CD1c-positive myeloid dendritic cell (primary cell): ENCODE data around the gene MAFB.

Source experiments
- DNase-seq: peaks from one replicate; pipeline ENCODE4 v3.0.0-alpha.2; 2016; ENCODE audit errors: extremely low spot score

MAFB gene

DNA sequence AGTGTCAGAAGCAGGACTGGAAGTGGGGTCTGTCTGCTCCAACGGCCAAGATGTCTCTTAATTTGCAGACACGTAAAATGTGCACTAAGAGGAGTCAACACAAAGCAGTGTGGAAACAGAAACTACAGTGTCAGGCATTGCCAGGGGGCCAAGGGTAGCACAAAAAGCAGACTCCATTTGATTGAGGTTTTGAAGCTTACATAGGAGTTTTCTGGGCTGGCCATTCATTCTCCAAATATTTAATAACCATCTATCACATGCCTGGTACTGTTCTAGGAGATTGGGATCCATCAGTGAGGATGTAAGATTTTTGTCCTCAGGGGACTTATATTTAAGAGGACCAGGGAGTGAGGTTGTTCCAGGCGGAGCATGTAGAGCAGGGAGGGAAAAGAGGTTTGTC lies 29.5 kb downstream of the MAFB start:
- DNase-seq: no peak

DNA sequence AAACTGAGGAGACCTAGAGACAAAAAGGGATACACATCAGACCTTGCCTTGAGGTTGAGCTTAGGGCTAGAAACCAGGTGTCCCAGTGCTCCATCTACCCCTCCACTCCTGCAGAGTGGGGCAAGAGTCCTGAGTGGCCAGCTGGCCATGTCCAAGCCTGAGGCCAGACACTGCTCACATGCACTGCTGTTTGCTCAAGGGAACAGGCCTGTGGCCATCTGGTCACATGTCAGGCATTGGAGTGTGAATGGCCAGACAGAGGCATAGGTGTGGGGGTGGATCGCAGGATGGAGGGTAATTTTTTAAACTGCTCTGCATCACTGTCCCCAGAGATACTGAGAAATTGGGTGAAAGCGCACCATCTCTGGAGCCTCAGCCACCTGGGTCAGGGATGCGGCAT lies 30.5 kb downstream of the MAFB start:
- no peak for DNase-seq

- no peak for DNase-seq
Observed at GRCh38 chr20:40657526-40657925, 31.5 kb downstream of the MAFB start.

DNA sequence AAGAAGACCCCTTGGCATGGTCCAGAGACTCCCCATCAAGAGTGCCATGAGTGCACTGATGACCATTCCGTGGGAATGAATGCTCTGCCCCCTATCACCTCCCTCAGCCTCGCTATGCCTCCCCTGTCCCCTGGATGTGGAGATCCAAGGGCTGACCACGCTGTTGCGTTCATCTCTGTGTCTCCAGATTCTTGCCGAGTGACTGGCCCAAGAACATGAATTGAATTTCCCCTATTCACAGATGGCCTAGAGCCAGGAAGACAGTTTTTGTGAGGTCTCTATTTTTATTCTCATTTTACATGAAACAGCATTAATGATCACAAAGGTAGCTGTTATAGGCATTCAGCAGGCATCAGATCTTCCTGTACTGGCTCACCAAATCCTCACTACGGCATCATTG lies 33.6 kb downstream of the MAFB start:
- no peak for DNase-seq

GRCh38 chr20:40654876-40655275 lies 34.2 kb downstream of the MAFB start:
- no peak for DNase-seq

DNA sequence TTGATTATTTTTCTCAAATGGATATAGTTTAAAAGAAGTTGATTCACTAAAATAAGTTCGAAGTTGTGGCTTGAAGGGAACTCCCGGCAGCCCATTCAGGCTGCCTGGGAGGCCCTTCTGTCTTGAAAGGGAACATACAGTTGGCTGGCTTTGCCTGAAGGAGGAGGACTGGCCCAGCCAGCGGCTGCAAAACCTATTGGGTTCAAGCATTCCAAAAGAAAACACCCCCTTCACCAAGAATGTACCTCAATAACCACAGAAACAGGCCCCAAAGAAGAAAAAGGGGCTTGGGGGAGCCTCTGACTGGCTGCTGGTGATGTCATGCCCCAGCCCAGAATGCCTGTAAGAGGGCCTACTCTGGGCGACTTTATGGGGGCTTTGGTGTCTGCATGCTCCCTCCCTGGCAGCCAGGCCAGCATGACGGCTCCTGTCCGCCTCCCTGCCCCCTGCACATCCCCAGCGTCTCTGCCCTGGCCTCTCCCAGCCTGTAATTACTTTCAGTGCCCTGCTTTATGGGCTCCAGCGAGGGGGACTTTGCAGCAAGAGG lies 36.5 kb downstream of the MAFB start:
- DNase-seq: no peak

- DNase-seq: no peak
Observed at GRCh38 chr20:40651151-40651550, 37.9 kb downstream of the MAFB start.

DNA sequence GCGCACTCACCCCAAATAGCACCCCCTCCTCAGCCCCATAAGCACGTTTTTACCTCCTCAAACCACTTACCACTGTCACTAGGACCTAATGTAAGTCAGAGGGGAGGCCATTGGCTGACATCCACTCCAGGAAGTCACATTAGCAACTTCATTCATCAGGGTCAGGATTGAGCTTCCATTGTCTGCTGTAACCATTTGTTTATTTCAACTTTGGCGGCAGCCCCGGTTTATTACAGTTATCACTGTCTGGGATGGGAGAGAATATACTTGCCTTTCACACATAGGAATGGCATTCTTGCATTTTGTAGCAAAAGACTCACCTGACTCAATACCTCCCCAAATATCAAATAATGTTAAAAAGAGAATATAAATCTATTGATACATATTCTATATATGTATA lies 38.3 kb downstream of the MAFB start:
- DNase-seq: no peak

- DNase-seq: no peak
Observed at GRCh38 chr20:40648210-40649072, 40.6 kb downstream of the MAFB start.

GRCh38 chr20:40646813-40647212 lies 42.2 kb downstream of the MAFB start:
- no peak for DNase-seq

- no peak for DNase-seq
Observed at GRCh38 chr20:40646361-40646760, 42.7 kb downstream of the MAFB start.

DNA sequence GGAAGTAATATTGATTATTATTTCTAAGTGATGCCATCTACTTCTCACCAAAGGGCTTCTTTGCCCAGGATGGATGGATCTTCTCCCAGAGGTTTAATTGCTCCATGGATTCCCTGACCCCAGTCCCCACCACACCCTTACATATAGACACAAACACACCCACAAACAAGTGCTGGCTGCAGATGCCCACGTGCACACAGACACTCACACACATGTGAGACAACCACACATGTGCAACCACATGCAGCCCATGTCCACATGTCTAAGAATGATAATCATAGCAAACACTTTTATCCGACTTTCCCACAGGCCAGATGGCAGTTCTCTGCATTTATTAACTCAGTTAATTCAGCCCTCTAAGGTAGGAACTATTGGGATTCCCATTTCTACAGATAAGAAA lies 44.2 kb downstream of the MAFB start:
- no peak for DNase-seq

DNA sequence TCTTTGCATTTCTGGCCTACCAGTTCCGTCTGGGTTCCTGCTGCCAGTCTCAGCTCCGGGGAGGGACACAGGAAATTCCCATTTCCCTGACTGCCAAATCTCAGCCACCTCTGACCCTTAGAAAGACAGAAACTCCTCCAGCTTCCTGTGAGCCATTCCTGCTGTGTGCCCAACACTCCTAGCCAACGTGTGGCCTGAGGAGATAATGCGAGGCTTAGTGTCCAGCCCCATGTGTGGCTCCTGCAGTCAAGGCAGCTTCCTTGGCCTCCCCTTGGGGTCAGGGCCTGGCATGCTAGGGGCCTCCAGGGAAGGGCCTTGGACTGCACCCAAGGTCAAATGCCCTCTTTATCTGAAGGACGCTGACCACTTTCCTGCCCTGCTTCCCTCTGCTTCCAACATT lies 45.1 kb downstream of the MAFB start:
- DNase-seq: no peak

- no peak for DNase-seq
Observed at GRCh38 chr20:40641809-40642208, 47.2 kb downstream of the MAFB start.

DNA sequence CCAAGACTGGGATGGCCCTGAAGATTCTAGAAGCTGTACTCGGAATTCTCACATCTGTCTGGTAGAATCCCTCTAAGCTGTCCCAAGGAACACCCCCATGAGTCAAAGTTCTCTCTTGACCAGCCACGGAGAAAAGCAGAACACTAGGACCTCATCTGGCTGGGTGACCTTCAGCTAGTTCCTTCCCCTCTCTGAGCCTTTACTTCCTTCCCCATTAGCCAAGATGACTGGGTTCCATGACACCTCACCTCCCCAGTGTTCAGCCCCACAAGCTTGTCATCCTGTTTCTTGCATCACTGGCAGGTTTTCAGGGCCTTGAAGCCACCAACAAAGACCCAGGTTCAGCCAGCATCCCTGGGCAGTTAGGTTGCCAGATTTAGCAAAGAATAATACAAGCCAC lies 47.8 kb downstream of the MAFB start:
- peak; percentile 49 for DNase-seq

GRCh38 chr20:40640667-40641066 lies 48.4 kb downstream of the MAFB start:
- no peak for DNase-seq

GRCh38 chr20:40639676-40640355 lies 49.2 kb downstream of the MAFB start:
- peak; percentile 46 for DNase-seq

GRCh38 chr20:40639132-40639531 lies 49.9 kb downstream of the MAFB start:
- no peak for DNase-seq

DNA sequence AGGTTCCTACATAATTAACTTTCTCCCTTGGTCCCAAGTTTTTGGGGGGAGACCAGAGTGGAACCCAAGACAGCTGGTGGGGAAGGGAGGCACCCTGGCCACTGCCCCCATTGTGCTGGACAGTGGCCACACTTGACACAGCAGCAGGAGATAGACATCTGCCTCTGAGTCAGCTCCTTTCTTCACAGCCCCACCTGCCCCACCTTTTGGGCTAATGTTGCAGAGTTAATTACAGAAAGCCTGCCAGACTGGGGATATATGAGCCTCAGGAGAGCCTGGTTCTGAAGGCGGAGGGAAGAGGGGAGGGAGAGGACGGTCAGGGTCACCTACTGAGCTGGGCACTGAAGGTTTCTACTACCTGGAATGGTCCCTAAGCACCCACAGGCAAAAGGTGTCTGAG lies 50.6 kb downstream of the MAFB start:
- no peak for DNase-seq

DNA sequence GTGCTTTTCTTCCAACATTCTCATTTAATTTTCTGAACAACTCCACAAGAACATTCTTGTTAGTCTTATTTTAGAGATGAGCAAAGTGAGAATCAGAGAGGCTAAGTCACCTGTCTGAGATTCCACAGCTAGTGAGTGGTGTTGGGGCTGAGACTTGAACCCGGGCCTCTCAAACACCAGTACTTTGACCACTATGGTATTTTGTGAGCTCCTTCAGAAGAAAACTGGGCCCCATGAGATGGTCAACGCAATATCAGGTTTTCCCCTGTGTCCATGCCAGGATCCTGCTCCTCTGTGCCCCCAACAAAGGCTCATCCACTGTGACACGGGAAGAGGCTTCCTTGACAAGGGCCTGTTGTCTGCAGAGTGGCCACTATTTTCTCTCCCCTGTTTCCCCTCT lies 51.9 kb downstream of the MAFB start:
- no peak for DNase-seq

GRCh38 chr20:40636486-40636885 lies 52.5 kb downstream of the MAFB start:
- no peak for DNase-seq

GRCh38 chr20:40635971-40636370 lies 53.1 kb downstream of the MAFB start:
- DNase-seq: no peak
